PFSK-1 (cell line): Measurements from ENCODE around the gene SPAG9.

Source experiments
- FOXP2 ChIP-seq: optimal IDR thresholded peaks from 2 replicates; pipeline ENCODE3; 2011; ENCODE audit warnings: borderline replicate concordance, control low read depth, inconsistent platforms; ENCODE audit not compliant: insufficient read depth; ENCODE audit errors: extremely low read length, extremely low read depth
- POLR2AphosphoS5 ChIP-seq: IDR thresholded peaks from 2 replicates; pipeline ENCODE4 v1.6.1; 2012; ENCODE audit warnings: low read depth, mild to moderate bottlenecking, control low read depth, low read length, moderate library complexity
- REST ChIP-seq, 2 experiments: IDR thresholded peaks; 2 replicates each; pipeline versions ENCODE4 v1.6.1 to v1.8.0; 2011 to 2012; ENCODE audit warnings: low read depth in 2 of 2, low read length in 2 of 2, control low read depth in 1 of 2, inconsistent platforms in 1 of 2, mild to moderate bottlenecking in 1 of 2, moderate library complexity in 1 of 2; ENCODE audit not compliant: insufficient read depth in 1 of 2
- SIN3A ChIP-seq: IDR thresholded peaks from 2 replicates; pipeline ENCODE4 v1.6.1; 2012; ENCODE audit warnings: mild to moderate bottlenecking, low read length, moderate library complexity, borderline replicate concordance; ENCODE audit not compliant: insufficient read depth
- TAF1 ChIP-seq: IDR thresholded peaks from 2 replicates; pipeline ENCODE4 v1.6.1; 2012; ENCODE audit warnings: low read length, control low read depth, borderline replicate concordance; ENCODE audit not compliant: insufficient read depth

SPAG9 gene

GRCh38 chr17:50963139-50963538 lies 157.5 kb downstream of the SPAG9 start:
- TF ChIP-seq TAF1 (no peak), FOXP2 (no peak), REST (IDR thresholded peaks at IDR 0.05; ENCODE audit: insufficient read depth in 1 of 2, low read depth in 2 of 2, low read length in 2 of 2) (no peak), SIN3A (no peak), POLR2AphosphoS5 (no peak)

GRCh38 chr17:50961282-50962220 lies 159.1 kb downstream of the SPAG9 start:
- TF ChIP-seq FOXP2 (no peak), REST (IDR thresholded peaks at IDR 0.05; ENCODE audit: insufficient read depth in 1 of 2, low read depth in 2 of 2, low read length in 2 of 2) (no peak), SIN3A (no peak), TAF1 (no peak), POLR2AphosphoS5 (no peak)

GRCh38 chr17:50959341-50959740 lies 161.3 kb downstream of the SPAG9 start:
- TF ChIP-seq SIN3A (no peak), TAF1 (no peak), FOXP2 (no peak), REST (IDR thresholded peaks at IDR 0.05; ENCODE audit: insufficient read depth in 1 of 2, low read depth in 2 of 2, low read length in 2 of 2) (no peak), POLR2AphosphoS5 (no peak)

GRCh38 chr17:50957600-50958575 lies 162.8 kb downstream of the SPAG9 start:
- TF ChIP-seq POLR2AphosphoS5 (no peak), SIN3A (no peak)

- TF ChIP-seq TAF1 (no peak), FOXP2 (no peak), SIN3A (no peak), POLR2AphosphoS5 (no peak), REST (IDR thresholded peaks at IDR 0.05; ENCODE audit: insufficient read depth in 1 of 2, low read depth in 2 of 2, low read length in 2 of 2) (no peak)
Observed at GRCh38 chr17:50956750-50957523, 163.7 kb downstream of the SPAG9 start.
